HT1080 (cell line): ENCODE measurements around the gene TOX2. TPM values are rescaled to one million over a fixed set of nuclear protein-coding genes. Genes with fewer than 3 reads are reported as not detected.

Experiments used
- DNase-seq: peaks from one replicate; pipeline ENCODE4 v3.0.0-alpha.2; 2015; ENCODE audit warnings: low read depth
- total RNA-seq: library from RNA; depleted of rRNA; stranded (reverse); fragments of >200 nt; shearing (Covaris generic); gene quantifications from 2 replicates; pipeline ENCODE4 v1.2.3, GENCODE V29; 2014

TOX2 gene
- total RNA-seq, 1 experiment from 2014 or later, result 8.3 TPM

DNA sequence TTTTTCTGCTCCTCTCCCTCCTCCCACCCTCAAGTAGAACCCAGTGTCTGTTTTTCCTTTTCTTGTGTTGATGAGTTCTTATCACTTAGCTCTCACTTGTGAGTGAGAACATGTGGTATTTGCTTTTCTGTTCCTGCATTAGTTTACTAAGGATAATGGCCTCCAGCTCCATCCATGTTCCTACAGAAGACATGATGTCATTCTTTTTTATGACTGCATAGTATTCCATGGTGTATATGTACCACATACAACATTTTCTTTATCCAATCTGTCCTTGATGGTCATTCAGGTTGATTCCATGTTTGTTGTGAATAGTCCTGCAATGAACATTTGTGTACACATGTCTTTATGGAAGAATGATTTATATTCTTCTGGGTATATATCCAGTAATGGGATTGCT is 81.0 kb downstream of the TOX2 start:
- no peak for DNase-seq

DNA sequence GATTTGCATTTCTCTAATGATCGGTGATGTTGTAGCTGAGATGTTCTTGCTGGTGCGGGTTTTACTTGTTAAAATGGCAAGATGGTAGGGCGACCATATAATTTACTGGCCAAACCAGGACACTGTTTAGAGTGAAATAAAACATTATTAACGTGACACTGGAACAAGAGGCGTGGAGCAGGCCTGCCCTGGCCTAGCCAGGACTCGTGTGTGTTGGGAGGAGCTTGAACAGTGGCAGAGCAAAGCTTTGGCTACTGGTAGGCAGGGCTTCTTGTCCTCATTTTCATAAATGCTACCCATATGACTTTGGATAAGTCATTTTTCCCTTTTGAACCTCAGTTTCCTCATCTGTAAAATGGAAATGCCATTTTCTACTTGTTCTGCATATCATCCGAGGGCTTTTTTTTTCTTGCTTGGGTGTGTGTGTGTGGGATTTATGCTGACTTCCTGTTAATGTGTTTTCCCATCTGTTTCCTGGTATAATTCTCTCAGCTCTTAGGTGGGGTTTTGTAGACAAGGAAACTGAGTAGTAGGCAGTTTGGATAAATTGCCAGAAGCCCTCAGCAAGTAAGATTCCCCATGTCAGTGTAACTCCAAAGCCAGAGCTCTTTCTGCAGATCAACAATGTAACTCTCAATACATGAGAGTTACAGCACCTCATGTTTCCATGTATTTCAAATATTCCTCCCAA is 81.7 kb downstream of the TOX2 start:
- no peak for DNase-seq

DNA sequence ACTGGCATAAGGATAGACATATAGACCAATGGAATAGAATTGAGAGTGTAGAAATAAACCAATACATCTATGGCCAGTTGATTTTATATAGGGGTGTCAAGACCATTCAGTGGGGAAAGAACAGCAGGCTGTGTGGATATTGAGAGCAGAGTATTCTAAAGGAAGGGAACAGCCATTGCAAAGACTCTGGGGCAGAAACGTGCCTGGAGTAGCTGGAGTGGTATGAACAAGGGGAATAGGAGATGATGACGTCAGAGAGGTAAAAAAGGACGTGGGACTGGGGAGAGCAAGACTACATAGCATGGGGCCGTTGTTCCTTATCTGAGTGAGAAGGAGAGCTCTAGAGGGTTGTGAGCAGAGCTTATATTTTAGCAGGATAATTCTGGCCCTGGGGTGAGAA is 85.2 kb downstream of the TOX2 start:
- DNase-seq, result no peak

DNA sequence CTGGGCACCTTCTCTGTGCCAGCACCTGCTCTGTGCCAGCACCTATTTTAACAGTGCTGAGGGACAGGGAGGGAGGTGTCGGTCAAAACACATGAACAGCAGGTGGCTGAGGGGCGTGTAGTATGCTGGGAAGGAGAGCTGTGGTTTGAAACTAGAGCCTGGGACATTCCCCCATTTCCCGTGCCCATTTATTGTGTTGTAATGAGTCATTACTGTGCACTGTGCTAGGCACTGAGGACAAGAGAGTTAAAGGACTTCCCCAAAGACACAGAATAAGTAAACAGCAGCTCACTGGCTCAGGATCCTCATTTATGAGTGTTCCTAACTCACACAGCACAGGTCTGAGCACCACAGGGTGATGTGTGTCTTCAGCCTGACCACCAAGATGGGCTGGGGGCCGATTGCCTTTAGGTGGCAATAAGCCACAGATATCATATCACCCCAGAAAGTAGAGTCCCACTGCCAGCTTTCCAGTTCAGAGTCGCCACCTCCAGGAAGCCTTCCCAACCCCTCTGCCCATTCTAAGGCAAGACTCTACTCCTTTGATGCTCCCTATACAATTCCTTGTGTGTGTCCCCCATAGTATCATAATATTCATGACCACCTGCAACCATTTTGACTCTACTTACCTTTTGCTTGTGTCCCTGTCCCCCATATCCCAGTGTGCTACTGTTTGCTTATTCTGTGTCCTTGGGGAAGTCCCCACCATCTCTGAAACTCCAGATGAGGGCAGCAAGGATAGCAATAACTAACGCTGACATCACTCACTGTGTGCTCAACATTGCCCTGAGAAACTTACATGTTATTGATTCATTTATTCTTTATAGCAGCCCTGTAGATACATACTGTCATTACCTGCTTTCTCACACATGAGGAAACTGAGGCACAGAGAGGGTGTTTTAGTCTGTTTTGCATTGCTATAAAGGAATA is 87.3 kb downstream of the TOX2 start:
- no peak for DNase-seq

DNA sequence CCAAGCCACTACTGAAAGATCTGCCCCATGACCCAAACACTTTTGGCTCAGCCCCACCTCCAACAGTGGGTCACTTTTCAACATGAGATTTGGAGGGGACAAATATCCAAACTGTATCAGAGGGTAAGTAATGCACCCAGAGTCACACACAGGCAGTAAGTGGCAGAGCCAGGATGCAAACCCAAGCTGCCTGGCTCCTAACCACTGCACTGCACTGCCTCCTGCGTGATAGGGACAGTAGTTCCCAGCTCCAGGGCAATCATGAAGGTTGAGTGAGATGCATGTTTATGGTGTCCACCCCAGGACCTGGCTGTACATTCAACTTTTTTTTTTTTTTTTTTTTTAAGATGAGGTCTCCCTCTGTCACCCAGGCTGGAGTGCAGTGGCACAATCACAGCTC is 88.2 kb downstream of the TOX2 start:
- no peak for DNase-seq

DNA sequence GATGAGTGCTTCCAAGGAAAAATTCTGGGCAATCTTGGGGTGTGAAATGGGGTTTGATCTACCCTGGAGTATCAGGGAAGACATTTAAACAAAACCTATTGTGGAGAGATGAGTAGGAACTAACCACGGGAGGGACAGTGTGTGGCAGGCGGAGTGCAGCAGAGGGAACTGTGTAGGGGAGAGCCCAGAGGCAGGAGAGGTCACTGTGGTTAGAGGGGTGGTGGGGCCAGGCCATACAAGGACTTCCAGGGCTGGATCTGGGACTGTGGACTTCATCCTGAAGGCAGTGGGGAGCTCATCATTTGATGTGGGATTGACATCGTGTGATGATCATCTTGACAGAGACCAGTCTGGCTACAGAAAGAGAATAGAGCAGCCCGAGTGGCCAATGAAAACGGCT is 89.0 kb downstream of the TOX2 start:
- no peak for DNase-seq

DNA sequence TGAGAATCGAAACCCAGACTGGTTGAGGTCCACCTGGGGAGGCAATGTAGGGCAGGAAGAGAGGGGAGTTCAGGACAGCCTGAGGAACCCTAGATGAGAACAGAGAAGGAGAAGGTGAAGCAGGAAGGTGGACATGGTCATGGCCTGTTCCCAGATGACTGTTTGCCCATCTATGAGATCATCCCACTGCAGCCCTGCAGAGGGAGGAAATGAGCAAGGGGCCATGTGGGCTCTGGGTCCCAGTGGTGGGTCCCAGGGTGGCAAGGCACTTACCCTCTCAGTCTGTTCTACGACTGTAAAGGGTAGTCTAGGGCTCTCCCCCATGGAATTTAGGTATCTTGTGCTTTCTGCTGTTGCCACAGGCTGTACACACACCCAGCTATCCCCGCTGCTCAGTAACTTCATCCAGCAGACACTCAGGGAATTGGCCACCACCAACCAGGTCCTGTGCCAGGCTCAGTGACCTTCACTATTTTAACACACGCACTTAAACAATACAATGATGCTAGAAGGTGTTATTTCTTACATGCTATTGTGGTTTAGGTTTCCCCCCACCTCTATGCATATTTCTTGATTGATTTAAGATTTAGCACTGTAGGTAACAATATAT is 89.8 kb downstream of the TOX2 start:
- no peak for DNase-seq

DNA sequence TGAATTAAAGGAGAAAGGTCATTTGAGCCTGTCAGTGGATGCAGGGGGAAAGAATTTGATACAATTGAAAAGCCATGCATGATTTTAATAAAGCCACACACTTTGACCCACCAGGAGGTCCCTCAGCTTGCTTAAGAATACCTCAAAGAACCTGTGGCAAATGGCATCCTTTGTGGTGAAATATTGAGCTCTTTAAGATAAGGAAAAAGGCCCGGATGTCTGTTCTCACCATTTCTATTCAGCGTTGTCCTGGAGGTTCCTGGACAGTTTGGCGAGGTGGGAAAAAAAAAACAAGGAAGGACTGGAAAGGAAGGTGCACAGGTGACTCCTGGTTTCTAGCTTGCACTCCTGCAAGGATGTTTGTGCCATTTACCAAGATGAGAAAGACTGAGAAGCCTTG is 91.0 kb downstream of the TOX2 start:
- no peak for DNase-seq

DNA sequence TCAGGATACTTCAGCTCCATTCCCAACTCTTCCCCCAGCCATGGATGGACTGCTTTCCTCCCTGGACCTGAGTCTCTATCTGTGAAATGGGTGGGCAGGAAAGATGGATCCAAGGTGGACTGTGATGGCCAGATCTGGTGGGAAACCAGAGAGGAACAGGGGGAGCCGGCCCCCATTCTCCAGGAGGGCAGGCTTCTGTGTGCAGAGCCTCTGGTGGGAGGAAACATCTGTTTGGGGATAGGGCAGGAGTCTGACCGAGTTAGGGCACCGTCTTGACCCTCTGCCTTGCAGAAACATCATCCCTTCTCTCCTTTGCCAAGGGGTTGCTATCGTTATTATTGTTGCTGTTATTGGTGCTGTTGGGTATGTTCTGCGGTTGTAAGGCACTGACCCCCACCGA is 91.5 kb downstream of the TOX2 start:
- DNase-seq, result no peak

DNA sequence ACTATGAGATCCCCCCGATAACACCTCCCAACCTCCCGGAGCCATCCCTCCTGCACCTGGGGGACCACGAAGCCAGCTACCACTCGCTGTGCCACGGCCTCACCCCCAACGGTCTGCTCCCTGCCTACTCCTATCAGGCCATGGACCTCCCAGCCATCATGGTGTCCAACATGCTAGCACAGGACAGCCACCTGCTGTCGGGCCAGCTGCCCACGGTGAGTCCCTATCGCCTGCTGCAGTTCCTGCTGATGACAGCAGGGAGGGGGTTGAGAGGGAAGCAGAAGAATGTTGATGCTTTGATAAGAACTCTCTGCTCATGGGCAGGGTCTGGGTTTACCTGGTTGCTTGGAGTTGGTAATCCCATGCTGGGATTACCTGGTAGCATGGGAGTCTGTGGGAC is 91.9 kb downstream of the TOX2 start:
- no peak for DNase-seq

DNA sequence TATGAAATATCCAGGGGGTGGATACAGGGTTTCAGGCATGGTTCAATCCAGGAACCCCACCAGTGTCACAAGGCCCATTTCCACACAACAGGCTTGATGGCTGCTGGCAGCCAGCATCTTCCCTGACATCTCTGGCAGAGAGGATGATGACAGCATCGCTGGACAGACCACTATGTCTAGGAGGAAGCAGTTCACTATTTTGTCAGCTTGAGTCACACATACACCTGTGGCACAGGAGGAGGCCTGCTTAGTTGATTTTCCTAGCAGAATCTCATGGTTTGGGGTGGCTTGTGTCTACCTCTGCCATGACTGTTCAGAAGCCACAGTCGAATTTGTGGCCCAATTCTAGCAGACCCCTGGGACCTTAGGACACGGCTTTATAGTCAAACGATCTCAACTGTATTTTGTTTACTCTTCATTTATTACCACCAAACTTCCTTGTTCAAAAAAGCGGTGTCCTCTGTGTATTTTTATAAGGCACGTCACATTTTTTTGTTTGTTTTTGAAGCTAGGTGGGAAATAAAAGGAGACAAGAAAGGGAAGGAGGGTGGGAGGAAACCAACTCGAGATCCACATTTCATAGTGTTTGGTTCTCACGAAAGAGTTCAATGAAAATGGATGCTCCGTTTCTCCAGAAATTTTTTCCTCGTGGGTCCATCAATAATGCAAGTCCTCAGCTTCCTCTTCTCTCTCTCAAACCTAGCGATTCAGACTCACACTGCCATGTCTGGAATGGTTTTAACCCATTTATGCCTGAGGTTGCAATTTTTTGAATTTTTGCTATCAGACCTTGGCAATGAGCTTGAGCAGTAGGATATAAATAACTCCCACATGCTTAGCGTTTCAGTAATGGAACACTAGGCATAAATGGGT is 94.4 kb downstream of the TOX2 start:
- DNase-seq, result no peak

DNA sequence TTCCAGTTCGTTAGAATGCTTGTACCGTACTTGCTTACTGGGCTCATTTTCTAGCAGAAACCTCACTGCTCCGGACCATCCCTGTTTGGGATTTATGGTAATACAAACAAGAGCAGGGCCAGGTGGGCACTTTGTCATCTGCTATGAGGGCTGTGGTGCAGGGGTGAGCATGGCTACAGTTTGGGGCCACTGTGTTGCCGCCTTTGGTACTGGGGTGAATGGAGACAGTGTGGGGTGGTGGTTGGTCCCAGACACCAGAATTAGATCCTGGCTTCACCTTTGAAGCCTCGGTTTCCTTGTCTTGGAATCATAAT is 95.0 kb downstream of the TOX2 start:
- no peak for DNase-seq

DNA sequence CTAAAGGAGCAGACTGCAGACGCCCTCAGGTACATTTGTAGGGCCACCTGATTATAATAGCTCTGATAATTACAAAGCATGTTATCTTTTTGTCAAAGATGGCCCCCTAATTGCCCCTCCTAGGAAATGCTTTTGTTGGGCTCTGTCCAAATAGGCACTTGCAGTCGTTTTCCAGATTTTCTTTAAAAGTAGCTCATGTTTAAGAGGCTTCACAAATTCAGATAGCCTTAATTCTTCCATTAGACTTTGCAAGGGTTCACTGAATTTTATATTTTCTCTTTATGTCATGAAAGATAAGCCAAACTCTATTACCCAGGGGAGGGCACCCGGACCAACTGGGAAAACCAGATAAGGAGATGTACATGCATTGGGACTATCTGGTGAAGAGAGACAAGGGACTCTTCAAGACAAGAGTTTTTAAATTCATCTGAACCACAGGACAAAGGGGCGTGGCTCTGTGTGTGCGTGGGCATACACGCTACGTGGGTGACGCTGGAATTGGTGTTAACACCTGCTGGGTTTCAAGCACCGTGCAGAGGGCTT is 95.6 kb downstream of the TOX2 start:
- DNase-seq, result no peak

DNA sequence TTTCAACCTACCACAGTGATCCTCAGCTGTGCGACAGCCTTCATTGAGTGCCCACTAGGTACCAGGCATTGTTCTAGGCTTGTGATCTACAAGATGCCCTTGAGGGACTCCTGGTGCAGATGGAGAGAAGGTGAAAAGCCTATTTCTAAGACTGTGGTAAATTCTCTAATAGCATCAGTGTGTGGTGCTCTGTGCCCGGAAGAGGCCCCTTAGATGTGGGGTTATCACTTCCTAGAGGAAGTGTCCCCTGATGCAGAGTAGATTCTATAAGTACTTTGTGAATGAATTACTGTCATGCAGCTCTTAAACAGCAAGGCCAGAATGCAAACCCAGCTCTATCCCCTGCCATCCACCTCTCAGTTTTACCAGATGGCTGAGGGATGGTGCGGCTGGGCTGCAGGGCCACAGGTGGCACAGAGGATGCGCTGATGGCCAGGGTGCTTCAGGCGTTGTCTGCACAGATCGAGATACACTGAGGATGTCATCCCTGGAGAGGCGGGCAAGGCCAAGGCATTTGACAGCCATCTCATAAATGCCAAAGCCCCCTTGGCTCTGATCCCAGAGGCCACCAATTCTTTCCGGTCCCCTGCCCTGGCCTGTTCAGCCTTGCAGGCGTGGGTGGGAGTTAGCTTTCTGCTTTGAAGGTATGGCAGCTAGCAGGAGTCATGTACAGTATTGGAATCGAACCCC is 96.7 kb downstream of the TOX2 start:
- DNase-seq, result no peak

DNA sequence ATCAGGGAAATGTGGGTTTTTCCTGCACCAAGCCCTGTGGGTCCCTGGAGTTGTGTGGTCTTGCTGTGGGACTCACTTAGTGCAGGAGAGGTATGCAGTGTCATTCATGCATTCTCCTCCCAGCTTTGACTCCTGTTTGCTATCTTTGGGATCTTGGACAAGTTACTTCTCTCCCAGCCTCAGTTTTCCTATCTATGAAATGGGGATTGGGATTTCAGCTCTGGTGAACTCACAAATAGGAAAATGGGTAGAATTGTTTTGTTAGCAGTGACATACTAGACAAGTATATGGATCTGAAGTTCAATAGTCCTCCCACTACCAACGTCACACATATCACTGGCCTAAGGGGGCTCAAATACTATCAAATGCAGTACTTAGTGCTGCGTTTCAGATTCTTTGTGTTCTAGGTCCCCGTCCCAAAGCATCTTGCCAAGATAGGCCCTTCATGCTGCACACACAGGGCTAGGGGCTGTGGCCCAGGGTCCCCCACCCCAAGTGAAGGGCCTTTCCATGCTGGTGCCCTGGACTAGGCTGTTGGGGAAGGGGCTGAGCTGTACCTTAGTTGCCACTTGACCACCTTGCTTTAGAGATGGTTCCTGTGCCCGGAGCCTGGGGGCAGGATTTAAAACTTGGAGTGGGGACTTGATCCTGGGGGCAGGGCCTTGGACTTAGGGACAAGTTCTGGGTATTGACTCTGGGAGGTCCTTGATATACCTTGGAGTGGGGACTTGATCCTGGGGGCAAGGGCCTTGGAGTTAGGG is 98.0 kb downstream of the TOX2 start:
- DNase-seq, result no peak

DNA sequence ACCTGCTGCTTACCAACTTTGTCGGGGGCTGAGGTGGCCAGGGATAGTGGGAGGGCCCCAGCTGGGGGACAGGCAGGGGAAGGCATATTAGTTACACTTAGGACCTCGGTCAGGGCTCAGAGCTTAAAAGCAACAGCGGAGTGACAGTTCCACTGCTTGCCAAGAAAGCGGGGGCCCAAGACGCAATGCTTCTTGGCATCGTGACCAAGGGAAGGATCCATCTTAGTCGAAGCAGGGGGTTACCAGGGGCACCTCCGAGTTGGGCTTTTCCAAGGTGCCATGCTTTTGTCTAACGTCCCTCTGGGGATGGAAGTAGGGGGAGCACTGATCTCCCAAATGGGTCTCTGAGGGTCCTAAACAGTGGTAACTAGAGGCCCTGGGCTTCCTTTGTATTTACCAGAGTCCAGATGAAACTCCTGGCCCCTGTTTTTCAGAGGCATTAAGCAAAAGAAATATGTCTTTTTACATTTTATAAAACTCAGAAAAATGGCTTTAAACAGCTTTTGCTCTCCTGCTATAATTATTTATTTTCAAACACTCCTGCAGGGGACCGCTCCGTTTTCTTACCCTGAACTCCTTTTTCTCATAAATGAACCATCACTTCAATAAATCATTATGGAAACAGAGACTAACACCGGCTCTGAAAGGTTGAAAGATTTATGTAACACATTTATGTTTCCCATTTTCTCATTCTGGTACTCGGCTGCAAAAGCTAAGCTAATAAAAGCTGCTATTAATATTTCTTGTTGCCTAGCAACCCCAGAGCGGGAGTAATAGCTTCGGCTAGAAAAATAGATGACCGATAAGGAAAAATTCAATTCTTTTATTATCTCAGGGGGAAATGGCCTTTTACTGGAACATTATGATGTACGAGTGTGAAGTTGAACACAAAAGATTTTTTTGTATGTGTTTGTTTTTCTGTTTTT is 100.4 kb downstream of the TOX2 start:
- DNase-seq, result no peak

DNA sequence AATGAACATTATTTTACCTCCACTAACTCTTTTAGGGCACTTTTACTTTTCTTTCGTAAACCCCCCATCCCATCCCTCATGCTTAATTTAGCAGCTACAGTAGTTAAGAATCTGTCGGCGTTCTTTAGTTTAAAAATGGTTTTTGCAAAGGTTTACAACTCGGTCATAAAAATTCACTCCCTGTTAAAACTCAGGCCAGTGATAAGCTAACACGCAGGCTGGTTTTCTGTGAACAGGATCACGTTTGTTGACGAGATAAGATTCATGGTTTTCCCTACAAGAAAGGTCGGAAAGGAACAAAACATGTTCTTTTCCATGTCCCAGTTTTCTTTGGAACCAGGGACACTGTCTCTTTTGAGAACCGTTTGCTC is 101.1 kb downstream of the TOX2 start:
- DNase-seq, result no peak

DNA sequence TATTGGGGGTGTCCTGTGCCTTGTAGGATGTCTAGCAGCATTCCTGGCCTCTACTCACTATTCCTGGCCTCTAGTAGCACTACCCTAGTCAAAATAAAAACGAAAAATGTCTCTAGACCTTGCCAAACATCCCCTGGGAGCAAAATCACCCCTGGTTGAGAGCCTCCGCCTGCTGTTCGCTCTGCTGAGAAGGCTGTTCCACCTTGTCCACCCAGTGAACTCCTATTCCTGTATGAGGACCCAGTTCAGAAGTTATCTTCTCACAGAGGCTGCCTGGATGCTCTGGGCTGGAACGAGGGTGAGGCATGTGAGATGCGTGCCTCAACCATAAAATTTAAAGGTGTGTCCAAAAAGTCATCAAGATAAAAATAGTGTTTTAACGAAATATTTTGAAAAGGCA is 101.9 kb downstream of the TOX2 start:
- DNase-seq, result no peak

DNA sequence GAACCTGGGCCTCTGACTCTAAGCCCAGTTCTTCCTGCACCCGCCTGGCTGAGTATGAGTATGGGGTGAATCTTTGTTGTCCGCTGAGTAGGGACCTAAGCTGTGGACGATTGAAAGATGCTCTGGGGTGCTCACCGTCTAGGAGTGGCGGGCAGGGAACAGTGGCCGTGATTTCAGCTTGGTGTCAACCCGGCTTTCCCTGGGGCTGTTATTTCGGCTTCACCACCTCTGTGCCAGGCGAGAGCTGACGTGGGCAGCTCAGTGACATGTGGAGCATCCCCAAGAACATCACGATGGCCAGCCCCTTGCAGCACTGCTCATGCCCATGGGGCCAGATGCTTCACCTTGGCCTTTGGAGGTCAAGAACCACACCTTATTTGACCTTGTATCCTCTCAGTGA is 102.6 kb downstream of the TOX2 start:
- DNase-seq, result no peak
